HG03064 (cell line): Measurements from ENCODE around the gene SAMD10.
A peak's percentile ranks its signal among the peaks of the same experiment; 100 is the strongest.

Experiments
- ATAC-seq: cut with Tn5 transposase; IDR thresholded peaks from one replicate; pipeline ENCODE4 v1.9.1; 2021; ENCODE audit warnings: low read depth; ENCODE audit not compliant: unreplicated experiment

SAMD10 gene

DNA sequence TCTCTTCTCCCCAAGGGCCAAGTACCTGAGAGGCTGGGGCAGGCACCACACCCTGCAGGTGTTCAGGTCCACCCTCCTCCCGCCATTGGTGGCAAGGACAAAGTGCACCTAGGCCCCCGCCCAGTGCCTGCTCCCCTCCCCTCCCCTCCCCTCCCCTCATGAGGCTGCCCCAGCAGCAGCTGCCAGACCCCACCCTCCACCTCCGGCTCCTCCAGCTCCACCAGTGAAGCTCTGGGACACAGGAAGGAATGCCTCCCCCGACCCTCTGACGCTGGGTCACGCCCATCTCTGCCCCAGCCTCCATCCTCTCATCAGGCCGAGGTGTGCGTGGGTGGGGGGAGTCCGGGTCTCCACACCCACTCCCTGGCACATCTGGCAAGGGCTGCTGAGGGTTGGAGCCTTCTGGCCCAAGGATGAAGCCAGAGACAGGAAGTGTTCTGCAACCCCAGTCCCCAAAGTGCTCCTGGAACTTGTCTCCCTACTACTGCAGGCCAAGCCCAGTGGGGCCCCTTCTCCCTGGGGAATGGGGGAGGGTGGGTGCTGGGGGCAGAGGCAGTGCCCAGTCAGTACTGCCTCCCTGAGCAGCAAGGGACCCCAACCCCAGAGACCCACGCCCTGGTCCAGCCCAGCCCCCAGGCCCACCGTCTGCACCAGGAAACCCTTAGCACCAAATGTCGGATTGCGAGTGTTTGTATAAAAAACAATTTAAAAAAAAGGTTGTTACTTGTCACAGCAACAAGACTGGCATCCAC is 21.6 kb downstream of the SAMD10 start:
- ATAC-seq = no peak

DNA sequence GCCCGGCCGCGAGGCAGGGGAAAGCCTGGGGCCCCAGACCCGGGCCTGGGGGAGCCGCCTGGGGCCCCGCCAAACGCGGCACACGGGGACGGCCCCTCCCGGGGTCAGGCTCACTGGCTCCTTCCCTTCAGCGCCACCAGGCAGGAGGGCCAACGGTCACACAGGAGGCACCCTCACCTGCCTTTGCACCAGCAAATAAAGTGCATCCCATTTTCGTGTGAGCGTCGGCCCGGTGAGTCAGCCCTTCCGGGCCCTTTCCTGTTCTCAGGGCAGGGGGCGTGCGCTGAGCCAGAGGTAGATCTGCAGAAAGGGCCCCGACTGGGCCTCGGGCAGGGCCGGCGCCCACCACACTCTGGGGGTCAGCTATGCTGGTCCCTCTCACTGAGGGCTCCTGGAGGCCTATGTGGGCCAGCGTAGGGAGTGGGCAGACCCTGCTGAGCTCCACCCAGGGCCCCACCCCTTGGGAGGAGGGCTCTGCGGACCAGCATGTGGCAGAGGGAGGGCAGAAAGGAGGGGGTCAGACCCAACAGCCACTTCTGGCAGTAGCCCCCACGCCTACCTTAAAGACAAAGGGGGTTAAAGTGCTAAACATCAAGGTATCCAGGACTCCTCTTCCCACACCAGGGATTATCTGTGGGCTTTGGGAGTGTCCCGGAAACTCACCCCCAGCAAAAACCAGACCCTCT is 22.3 kb downstream of the SAMD10 start:
- ATAC-seq = no peak

DNA sequence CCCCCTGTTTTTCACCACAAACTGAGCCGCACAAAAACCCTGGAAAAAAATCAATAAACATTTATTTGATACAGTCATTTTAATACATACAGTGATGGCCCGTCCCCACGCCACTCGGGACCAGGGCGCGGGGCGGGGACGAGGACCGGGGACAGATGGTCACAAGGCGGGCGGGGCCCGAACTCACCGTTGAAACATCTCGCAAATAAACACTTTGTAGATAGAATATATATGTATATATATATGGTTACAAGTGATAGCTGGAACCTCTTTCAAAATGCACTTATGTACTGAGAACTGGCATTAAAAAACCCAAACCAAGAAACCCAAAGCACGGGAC is 22.8 kb downstream of the SAMD10 start:
- ATAC-seq = no peak

DNA sequence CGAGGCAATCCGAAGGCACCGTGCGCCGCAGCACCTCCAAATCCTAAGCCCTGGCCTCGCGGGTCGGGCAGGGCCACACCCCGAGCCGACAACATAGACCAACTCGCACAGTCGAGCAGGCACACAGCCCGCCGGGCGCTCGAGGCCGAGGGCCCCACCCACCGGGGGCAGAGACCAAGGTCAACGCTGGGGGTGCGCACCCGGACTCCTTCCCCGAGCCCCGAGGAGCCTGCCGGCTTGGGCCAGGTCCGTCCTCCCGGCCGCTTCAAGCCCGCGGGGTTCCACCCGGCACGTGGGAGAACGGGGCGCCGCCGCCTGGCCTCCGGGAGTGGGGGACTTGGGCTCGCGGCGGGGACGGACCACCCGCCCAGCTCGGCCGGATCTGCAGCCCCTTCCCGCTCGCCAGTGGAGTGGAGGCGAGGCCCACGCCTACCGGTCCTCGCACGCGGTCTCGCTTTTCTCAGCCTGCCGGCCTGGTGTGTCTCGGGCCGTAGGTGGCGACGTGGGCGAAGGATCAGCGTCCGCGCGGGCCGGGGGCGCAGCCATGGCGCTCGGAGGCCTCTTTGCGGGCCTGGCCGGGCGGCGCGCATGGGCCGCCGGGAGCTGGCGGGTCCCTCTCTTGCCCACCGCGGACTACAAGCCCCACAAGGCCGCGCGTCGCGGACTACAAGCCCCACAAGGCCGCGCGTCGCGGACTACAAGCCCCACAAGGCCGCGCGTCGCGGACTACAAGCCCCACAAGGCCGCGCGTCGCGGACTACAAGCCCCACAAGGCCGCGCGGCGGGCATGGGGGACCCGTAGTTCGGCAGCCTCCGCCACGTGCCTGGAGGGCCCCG is 23.4 kb downstream of the SAMD10 start, which contains the start of gene UCKL1:
TSS of gene UCKL1 (minus strand) at position 590 of the 837 bp plus-strand sequence. CDS start at position 546, 44 bp downstream.
- ATAC-seq = peak; percentile 49

DNA sequence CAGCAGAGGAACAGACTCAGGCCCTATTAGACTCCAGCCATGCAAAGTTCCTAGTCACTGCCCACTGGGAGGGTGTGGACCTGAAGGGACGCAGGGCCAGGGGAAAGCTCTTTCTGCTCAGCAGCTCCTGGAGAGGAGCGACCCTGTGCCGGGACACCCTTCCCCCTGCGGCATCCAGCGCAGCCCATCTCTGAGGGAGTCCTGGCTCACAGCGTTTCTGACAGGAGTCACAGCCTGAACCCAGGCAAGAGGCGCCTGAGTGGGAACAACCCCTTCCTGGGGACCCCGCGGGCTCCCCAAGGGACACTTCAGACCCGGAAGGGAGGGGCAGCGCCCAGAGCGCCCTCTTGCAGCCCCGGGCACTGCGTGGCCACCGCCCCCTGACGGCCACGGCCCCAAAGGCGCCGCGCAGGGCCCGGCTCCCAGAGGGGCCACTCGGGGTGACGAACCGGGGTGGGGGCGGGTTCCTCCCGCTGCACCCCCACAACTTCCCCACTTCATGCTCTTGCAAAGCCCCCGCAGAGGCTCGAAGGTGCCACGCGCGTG is 24.1 kb downstream of the SAMD10 start:
- no peak for ATAC-seq

DNA sequence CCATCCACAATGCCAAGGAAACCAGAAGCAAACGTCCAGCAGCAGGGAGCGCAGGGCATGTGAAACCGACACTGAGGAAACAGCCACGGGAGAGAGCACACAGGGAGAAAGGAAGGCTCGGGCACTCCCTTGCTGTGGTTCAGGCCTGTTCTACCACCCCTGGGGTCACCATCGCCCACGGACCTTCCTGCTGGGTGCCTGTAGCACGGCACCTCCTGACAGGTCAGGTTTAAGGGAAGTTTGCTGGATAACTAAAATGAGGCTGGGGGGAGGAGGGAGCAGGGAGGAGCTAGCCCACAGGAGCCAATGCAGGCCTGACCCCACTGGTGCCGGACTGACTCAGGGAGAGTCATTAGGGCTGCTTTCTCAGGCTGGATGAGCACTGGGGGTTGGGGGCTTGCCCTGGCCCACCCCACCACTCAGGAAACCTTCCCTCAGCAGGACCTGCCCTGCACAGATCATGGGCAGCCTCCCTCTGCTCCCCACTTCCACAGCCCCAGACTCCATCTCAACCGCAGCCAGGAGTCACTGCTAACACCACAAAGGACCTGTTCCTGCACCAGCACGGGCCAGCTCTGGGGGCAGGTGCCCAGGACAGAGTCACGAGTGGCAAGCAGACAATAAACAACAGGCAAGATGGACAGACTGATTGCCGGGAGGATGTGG is 25.5 kb downstream of the SAMD10 start:
- ATAC-seq = no peak

DNA sequence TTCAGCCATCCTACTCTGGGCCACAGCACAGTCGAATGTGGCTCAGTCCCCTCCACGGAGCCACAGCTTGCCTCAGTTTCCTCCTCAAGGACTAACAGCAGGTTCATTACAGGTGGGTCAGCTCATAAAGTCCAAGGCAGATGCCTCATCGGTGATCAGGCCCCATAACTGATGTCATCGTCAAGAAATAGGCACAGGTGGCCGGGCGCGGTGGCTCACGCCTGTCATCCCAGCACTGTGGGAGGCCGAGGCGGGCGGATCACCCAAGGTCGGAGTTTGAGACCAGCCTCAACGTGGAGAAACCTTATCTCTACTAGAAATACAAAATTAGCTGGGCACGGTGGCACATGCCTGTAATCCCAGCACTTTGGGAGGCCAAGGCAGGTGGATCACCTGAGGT is 26.7 kb downstream of the SAMD10 start:
- no peak for ATAC-seq

DNA sequence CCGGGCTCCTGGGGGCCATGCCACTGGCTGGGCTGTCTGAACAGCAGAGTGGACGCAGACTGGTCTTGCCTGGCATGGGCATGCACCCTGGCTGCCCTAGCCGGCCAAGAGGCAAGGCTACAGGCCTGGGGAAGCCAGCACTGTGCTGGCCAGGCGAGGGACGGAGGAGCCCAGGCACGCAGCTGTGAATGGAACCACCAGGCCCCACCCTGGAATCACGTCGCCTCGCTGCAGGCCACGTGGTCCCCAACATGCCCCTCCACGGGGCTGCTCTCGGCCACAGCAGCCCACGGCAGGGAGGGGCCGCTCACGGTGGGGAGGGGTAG is 27.3 kb downstream of the SAMD10 start:
- ATAC-seq = no peak

DNA sequence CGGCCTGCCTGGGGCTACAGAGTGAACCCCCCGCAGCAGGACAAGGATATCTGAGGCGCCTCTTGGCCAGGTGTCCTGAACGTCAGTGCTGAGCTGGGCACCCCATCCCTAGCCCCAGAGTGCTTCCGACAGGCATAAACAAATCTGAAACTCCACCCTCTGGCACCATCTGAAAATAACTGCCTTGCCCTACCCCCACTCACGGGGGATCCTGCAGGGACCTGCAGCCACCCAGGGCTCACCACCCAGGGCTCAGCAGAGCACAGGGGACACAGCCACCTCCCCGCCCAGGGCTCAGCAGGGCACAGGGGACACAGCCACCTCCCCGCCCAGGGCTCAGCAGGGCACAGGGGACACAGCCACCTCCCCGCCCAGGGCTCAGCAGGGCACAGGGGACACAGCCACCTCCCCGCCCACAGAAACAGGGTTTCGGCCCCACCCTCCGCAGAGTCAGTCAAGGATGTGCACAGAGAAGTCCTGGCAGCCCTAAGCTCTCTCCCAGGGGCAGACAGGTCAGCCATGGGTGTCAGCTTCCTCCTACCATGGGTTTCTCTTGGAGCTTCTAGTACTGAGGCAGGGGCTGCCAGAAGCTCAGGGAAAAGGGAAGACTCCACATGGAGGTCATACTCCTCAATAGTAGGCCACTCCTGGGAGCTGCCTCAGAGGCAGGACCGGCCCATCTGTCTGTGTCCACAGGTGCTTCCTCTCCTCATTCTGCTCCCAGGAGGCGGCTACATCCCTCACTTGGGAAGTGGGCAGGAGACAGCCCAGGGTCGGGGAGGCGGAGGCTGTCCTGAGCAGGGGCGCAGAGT is 27.8 kb downstream of the SAMD10 start:
- ATAC-seq = no peak

DNA sequence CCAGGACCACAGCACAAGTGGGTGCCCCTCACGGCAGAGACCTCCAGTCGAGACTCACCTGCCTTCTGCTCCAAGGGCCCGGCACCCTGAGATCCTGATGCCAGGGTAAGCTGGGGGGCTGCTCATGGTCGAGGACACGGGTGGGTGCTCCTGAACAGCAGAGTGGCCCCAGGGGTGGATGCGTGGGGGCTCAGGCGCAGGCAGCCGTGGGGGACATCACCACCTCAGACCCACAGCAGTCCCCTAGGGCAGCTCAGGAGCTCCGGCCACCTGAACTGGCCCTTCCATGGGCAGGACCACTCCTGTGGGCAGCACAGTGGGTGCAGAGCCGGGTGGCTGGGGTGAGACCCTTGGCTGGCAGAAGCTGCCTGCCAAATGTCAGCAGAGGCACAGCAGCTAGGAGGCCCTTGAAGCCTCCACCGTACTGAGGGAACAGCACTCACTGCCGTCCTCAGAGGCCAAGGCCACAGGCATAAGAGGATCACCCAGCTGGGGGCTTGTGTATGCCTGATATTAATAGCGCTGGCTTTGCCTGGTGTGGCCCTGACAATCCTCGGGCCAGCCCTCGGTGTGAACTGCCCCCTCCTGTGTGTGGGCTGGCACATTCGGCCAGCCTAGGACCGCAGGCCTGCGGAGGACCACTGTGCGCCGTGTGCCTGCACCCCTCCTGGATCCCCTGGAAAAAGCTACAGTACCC is 28.6 kb downstream of the SAMD10 start:
- no peak for ATAC-seq

DNA sequence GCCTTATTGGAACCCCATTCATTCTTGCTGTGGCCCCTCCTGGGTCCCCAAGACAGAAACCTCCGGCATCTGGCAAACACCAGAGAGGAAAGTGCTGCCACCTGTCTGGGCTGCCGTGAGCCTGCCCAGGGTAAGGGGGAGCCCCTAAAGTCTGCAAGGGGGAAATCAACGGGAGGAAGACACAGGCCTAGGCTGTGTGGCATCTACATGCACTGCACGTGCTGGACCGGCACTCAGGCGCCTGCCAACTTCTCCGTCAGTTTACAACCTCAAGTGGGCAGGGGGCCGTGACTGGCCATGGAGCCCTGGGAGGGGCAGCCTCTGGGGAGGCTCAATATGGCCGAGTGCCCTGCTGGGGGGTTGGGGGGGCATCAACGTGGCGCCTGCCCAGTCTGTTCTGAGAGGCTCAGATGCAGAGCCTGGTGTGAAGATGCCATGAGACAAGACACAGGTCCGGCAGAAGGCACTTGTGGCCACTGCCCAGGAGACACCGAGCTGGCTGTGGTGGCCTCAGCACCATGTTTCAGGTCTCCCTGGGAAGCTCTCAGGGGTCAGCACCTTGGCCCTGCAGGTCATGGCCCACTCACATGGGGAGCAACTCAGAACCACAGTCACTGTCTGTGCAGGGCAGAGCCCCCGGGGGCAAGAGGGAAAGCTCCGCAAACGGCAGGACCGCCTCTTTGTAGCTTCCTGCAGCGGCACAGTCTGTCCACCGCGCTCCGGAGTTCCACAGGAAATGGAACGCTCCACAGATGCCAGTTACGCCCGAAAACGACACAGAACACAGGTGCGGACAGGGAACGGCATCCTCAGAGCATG is 31.6 kb downstream of the SAMD10 start:
- ATAC-seq = no peak

DNA sequence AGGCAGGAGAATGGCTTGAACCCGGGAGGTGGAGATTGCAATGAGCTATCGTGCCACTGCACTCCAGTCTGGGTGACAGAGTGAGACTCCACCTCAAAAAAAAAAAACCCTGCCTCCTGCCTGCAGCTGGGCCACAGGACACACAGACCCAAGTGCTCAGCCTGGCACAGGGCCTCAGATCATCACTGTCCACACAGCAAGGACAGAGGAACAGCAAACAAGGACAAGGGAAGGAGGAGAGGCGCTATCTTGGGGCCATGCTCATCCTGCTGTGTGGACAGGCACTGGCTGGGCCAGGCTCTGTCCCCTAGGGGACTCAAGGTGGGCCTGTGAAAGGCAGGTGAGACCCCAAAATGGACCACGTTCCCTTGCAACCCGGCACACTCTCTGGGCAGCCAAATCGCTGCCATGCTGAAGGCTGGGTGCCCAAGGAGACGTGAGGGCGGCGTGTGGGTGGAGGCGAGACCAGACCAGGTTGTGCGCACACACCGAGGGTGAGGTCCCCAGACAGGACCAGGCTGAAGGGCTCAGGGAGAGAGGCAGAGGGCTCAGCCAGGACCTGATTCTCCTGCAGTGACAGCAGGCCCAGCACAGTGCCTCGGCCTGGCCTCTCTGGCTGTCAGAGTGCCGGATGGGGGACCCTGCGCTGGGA is 32.3 kb downstream of the SAMD10 start:
- ATAC-seq = no peak

DNA sequence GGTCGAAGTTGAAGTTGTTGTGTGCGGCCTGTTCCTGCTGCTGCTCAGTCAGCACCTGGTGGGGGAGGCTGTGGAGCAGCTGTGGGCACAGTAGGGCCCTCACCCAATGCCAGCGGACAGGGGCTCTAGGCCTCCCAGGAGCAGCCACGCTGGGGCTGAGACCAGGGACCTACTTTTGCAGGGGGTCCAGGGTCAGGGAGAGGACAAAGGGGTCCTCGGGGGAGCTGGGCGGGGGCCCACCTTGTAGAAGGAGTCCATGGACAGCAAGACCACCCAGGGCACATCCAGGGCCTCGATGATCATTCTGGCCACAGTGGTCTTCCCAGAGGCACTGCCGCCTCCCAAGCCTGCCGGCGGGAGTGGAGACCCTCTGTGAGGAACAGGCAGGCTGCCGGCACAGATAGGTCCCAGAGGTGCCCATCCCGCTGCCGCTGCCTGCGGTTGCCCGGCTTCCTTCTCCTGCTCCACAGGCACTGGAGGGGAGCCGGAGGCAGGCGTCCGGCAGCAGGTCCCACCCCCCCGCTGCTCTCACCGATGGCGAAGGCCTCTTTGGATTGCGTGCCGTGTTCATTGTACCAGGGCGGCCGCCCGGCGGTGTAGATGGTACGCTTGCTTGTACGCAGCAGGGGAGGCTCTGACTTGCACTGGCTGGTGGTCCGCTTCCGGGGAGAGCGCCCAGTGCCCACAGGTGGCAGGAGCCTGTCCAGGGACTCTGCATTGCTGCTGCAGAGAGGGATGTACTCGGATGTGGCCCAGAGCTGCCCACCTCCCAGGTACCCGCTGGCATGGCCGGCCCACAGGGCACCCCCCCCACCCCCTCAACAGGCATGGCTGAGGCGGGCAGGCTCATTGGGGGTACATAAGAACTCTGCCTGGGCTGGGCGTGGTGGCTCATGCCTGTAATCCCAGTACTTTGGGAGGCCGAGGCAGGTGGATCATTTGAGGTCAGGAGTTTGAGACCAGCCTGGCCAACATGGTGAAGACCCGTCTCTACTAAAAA is 33.2 kb downstream of the SAMD10 start:
- no peak for ATAC-seq

DNA sequence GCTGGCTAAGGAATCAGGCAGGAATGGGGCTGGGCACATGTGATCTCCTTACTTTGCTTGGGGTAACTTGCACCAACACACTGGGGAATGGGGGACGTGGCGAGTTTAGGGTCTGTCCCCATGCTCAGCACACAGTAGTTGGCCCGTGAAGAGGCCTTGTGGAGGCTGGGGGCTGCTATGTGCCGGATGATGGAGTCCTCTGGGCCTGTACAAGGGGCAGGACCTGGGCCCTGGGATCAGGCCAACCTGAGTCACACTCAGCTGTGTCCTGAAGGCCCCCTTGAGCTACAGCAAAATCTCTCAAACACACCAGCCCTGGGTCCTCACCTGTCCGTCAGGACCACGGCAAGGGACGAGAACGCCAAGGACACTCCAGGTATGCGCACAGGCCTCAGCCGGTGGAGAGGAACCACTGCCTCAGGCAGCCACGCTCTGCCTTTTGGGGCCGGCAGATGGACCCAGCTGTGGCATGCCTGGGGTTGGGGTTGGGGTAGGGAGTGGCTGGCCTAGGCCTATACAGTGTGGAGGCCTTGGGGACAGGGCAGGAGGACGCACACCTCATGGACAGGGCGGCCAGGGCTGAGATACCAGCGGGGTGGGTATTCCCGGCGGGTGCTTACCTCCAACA is 34.3 kb downstream of the SAMD10 start:
- ATAC-seq = no peak

DNA sequence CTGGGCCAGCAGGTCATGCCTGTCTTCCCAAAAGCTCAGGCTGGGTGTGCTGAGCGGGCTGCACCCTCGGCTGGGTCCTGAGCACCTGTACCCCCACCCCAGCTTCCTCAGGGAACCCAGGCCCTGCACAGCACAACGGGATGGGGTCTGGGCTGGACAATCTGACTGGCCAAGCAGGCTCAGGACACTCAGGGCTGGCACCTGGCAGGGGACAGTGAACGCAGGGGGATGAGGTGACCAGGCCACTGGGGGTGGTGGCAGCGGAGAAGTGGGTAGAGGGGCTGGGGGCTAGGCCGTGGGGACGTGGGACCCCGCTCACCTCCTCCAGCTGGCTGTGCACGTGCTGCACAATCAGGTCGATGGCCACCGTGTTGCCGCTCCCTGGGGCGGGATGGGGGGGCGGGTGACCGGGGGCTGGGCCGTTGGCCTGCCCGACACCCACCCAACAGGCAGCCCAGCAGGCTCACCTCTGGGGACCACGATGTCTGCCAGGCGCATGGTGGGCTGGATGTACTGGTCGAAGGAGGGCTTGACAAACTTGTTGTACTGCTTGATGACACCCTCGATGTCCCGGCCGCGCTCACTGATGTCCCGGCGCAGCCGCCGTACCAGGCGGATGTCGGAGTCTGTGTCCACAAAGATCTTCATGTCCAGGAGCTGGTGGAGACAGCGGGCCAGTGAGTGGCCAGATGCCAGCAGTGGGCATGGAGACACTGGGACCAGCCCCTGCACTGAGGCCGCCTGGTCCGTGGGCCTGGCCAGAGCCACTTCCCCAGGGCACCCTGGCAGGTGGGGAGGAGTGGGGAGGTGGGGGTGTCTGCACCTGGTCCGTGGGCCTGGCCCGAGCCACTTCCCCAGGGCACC is 35.1 kb downstream of the SAMD10 start:
- ATAC-seq = no peak

DNA sequence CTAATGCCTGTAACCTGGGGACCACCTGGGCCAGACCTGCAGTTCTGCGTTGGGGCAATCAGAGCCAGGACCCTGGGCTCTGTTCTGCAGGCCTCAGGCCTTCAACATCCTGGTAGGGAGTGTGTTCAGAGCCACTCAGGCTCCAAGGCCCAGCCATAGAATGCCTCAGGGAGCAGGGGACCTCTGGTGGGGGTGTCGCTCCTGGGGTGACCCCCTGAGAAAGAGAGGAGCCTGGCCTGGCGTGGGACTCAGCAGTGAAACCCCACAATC is 35.7 kb downstream of the SAMD10 start:
- no peak for ATAC-seq
